HG03159 (cell line): Measurements from ENCODE around the gene GZF1.

Source experiments
- ATAC-seq: cut with Tn5 transposase; IDR thresholded peaks from one replicate; pipeline ENCODE4 v1.9.1; 2021; ENCODE audit warnings: mild to moderate bottlenecking, moderate library complexity; ENCODE audit not compliant: unreplicated experiment

GZF1 gene

DNA sequence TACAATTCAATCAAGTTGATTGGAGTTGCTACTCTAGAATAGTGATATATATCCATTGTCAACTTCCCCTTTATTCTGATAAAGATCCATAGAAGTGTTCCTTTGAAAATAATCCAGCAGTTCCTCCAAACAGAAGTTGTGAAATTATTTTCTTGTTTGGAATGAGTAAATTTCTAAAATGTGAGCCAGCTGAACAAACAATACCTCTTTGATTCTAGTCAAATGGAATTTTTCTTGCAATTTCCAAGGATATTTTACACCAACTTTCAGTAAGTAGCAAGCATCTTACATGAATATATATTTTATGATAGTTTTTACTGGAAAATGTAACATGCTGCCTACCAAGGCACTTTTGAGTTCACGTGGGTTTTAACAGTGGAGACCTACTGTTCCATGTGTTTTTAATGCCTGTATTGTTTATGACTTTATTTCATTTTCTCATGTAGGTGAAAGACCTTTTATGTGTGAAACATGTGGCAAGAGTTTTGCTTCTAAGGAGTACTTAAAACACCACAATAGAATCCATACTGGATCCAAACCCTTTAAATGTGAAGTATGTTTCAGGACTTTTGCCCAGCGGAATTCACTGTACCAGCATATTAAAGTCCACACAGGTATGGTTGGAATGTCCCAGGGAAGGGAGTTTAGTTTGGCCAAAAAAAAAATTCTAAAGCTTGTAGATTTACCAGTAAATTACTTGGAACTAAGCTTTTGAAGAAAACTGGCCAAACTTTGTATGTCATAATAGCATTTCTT, 6.5 kb downstream of the GZF1 start:
- ATAC-seq = no peak

DNA sequence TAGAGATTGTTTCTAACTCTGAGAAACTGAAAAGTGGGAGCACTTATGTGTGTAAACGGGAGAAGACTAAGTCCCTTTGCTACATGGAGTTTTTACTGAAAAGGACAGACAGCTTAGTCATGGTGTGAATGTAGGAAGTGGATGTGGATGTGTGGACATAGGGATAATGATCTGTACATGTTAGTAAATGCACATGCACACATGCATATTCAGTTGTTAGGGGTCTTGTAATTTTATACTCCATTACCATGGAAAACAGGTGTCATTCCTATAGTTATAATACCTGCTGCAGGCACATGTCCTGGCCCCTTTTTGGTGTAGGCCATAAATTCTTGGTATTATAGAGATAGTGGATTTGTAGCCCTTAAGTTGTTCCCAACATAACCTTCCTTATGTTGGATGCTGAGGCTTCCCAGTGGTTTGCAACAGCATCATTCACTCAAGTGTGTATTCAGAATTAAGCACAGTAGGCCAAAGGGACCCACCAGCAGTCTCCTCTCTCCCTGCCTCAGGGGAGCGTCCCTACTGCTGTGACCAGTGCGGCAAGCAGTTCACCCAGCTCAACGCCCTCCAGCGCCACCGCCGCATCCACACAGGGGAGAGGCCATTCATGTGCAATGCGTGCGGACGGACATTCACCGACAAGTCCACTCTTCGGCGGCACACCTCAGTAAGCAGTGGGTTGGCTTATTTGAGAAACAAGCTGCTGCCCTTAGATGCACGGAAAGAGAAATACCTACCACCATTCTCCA, 7.3 kb downstream of the GZF1 start:
- ATAC-seq = no peak

DNA sequence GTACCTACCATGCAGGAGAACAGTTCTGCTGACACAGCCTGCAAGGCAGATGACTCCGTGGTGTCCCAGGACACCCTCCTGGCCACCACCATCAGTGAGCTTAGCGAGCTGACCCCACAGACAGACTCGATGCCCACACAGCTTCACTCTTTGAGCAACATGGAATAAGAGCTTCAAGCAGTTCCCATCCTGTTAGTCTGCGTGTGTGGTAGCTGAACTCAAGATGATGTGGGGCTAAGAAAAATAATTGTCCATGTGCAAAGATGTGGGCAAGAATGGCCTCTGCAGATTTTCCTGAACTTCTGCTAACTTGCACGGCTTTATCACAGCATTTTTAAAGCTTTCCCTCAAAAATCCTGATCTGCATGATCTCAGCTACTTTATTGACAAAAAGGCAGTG, 8.3 kb downstream of the GZF1 start:
- ATAC-seq = no peak

DNA sequence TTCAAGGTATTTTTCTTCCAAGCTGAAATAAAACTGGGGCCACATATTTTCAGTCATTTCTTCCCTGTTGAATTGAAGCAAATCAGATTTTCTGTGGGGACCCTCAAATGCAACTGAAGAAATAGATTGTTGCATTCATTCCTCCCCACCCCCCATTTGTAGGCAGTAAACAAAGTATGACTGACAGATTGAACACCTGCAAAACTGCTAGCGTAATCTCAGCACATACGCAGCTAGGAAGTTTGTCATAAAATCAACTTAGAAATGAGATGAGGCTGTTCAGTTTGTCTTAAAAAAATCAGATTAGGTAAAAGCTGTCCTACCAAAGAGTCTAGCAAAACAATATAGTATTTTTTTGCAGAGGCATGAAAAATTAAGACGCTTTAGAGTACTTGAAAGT, 8.9 kb downstream of the GZF1 start:
- no peak for ATAC-seq

DNA sequence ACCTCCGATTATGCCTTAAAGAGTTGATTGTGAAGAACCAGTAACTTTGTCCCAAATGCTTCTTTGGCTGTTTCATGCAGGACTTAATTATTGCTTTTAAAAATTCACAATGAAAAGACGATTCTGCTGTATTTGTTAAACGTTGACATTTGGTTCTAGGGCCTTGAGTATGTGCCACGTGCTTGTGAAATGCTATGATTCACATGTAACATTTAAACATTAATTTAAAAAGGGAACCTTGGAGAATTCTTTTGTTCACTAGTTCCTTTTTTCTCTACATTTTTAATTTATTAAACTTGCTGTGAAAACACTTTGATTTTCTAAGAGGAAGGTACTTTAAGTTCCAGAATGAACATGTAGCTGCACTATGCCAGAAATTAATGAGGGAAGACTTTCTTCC, 9.5 kb downstream of the GZF1 start:
- no peak for ATAC-seq

- no peak for ATAC-seq
These were observed 12.5 kb downstream of the GZF1 start for GRCh38 chr20:23374441-23374840.

- ATAC-seq = no peak
These were observed 13.8 kb downstream of the GZF1 start for GRCh38 chr20:23375827-23376226.

DNA sequence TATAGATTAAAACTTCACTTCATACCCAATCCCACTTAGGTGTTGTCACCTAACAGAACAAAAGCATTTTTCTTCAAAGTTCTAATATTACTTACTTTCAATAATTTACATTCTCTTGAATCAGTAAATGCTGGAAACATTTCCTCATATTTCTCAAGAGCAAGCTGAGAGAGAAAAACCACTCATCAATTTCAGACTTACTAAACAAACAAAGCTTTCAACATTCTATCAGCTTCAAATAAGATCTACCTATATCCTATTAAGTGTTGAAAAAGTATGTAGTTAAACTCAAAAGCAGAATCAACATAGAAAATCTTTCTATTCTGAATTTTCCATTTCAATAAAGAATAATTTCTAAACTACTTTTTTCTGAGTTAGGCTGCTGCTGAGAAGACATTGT, 17.8 kb downstream of the GZF1 start:
- ATAC-seq = no peak

DNA sequence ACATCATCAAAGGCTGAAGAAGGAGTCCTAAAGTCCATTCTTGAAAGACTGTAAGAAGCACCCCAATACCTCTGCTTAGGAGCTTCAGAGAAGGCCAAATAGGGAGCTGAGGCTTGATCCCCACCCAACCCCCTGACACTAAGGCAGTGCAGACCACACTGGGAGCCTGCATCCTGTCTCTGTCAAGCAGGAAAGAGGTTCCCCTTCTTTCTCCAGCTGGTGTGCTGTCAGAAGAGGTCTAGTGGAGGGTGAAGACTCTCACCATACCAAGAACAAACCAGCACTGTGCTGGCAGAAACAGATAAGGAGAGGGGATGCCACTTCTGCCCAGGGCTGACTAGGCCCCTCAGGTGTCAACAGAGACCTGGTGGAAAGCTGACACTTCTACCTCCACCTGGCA, 19.9 kb downstream of the GZF1 start:
- ATAC-seq = no peak

- ATAC-seq = no peak
These were observed 24.5 kb downstream of the GZF1 start for GRCh38 chr20:23386304-23387117.

GRCh38 chr20:23387118-23387443, 25.1 kb downstream of the GZF1 start:
- no peak for ATAC-seq

GRCh38 chr20:23390091-23390774, 28.3 kb downstream of the GZF1 start:
- ATAC-seq = no peak

DNA sequence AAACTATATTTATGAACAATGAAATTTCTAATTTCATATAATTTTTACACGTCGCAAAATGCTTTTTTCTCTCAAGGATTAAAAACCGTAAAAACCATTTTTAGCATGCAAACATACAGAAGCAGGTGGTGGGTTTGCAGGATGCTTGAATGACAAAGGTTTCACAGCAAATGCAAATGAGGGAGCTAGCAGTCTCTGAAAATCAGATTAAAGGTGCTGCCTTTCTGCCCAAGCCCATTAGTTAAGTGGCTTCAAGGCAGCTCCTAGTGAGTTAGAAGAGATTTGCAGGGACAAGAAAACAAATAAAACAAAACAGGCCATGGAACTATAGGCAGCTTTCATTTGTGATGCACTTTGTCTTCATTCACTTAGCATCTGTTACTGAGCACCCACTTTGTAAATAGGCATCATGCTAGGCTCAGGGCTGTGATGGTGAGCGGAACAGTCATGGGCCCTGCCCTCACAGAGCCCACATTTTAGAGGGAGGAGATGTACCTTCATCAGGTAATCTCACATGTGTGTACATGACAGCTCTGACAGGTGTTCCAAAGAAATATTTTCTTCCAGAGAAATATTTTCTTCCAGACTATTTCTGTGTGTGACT, 29.8 kb downstream of the GZF1 start:
- no peak for ATAC-seq

GRCh38 chr20:23393996-23394775, 32.2 kb downstream of the GZF1 start:
- ATAC-seq = no peak

DNA sequence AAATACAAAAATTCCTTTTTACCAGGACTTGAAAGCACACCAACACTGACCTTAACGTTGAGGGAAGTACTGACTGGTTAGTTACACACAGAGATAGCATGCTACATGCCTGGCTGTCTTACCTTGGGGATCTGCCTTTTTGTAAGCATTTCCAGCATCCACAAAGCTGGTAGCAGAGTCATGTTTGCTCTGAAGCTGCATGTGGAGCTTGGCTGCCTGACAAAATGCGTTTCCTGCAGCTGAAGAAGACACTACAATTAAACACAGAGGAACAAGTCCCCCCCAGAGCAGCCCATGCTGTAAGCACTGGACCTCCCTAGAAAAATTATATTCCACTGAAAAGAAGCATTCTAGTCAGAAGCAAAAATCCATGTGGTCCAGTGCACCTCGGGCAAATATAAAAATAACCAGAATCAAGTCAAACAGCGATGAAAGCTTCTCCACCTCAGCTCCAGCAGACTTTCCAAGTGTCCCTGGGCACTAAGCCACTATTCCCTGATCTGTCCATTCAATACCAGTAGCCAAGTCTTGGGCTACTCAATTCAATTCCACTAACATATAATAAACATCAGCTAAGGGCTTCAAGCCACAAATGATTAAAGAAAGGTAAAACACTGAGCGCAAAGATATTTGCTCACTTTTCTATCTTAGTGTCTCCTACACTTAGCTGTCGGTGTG, 35.1 kb downstream of the GZF1 start:
- ATAC-seq = no peak

DNA sequence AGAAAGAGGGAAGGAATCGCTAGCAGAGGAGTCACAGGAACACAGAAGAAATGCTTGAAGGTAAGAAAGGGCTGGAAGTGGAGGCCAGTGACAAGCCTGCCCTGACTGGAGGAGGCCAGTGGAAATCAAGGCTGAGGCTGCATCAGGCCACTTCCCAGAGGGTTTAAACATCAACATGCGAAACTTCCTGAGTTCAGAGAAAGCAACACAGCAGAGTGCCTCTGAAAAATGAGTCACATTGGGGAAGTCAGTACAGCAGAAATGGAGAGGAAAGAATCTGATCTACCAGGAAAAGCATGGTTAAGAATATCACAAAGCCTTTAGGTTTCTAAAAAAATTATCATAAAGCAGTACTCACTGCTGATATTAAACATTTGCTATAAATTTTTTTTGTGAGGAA, 36.0 kb downstream of the GZF1 start:
- ATAC-seq = no peak

GRCh38 chr20:23399568-23400241, 37.7 kb downstream of the GZF1 start:
- peak; percentile 69 for ATAC-seq

GRCh38 chr20:23401051-23401450, 39.1 kb downstream of the GZF1 start:
- ATAC-seq = no peak

GRCh38 chr20:23403751-23404150, 41.8 kb downstream of the GZF1 start:
- no peak for ATAC-seq
